GM18867 (cell line): ENCODE results near the gene TOMM6.

ENCODE experiments used
- ATAC-seq: cut with Tn5 transposase; IDR thresholded peaks from one replicate; pipeline ENCODE4 v1.9.1; 2021; ENCODE audit warnings: mild to moderate bottlenecking, moderate library complexity; ENCODE audit not compliant: unreplicated experiment

Gene TOMM6

DNA sequence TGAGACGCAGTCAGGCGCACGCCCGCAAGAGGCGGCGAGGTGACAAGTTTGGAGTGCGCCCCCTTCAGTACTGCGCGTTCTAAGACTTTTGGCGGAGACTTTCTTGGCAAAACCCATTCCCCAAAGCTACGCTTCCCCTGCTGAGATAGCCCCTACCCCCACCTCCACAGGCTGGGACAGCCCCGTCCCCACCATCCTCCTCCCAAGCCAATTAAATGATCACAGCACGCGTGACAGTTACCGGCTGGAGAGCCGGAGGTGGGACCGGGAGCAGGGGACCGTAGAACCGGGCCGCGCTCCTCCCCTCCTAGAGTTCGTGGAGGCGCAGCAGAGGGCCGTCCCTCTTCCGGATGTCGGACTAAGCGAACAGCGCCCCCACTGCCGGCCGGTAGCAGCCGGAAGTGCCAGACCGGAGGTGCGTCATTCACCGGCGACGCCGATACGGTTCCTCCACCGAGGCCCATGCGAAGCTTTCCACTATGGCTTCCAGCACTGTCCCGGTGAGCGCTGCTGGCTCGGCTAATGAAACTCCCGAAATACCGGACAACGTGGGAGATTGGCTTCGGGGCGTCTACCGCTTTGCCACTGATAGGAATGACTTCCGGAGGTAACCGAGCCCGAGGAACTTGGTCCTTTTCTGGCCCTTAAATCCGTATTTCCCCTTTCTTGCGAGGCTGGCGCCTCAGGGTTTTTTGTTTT is at the start of gene TOMM6:
TSS of gene TOMM6 (plus strand) at position 476 of the 699 bp plus-strand sequence. CDS start at position 480, 4 bp downstream.
- peak; percentile 72 for ATAC-seq

DNA sequence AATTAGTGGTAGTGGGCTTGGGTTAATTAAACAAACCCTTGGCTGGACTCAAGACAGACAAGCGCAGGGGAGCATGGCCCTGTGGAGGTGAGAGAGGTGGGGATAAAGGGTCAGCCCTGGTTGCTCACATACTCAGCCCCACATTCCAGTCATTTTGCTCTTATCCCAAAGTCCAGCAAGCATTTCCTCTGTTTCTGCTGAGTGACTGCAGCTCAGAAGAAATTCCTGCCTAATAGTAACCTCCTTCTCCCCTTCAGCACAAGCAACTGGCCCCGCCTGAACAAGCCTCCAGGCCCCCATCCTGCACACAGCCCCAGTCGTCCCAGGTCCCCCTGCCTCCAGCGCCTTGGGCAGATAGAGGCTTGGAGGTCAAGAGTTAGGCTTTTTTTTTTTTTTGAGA is 48.5 kb upstream of the TOMM6 start:
- ATAC-seq = no peak

DNA sequence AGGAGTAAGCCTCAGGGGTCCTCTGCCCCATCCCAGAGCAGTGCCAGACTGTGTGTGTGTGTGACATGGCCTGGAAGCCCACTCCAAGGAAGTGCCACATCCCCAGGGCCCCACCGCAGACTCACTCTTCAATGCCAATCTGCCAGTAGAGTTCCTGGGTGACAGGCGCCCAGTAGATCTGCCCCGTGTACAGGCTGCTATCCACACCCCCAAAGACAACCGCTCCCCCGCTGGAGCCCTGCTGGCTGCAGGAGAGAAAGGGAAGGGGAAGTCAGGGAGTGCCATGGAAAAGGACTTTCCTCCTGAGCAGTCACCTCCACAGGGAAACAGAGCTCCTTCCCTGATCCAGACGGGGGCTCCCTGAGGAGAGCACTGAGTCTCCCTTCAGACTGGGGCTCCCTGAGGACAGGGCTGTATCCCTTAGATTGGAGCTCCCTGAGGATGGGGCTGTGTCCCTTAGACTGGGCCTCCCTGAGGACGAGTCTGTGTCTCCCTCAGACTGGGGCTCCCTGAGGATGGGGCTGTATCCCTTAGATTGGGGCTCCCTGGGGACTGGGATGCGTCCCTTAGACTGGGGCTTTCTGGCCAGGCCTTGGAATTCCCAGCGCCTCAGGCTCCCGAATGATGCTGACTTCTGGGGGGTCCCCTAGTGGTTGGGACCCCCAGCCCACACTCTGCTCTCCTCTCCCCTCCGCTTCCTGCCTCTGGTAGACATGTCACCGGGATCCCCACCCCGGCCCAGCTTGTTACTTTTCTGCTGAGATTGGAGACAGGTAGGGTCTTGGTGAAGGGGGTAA is 46.9 kb upstream of the TOMM6 start:
- no peak for ATAC-seq

DNA sequence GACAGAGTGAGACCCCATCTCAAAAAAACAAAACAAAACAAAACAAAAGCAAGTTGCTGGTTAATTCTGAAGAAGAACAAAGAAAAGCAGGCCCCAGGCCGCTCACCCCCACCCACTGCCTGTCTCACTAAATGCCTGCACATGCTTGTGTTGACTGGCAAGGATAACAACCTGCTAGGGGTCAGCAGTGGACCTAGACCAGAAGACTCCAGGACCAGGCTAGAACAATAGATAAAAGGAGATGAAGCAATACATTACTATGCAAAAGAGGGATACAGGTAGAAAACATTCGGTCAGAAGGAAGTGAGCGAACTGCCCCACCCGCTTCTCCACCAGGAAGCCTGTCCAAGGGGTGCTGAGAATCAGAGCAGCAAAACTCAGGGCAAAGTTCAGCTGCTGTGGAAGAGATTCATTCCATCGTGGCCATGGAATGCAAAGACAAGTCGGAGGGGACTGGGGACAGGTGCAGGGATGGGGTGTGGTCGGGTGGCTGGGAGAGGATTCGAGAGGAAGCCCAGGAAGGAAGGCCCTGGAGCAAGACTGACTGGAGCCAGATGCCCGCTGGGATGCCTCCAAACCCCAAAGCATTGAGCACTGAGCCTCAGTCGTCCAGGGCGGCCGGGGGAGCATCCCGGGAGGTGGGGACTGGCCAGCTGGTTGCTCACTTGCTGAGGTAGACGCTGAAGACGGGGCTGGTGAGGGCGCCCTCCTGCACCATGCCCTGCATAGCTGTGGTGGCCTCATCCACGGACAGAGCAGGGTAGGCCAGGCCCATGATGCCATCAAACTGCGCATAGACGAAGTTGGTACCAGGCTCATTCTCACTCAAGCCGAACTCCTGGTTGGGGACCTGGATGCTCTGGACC is 45.6 kb upstream of the TOMM6 start:
- no peak for ATAC-seq

DNA sequence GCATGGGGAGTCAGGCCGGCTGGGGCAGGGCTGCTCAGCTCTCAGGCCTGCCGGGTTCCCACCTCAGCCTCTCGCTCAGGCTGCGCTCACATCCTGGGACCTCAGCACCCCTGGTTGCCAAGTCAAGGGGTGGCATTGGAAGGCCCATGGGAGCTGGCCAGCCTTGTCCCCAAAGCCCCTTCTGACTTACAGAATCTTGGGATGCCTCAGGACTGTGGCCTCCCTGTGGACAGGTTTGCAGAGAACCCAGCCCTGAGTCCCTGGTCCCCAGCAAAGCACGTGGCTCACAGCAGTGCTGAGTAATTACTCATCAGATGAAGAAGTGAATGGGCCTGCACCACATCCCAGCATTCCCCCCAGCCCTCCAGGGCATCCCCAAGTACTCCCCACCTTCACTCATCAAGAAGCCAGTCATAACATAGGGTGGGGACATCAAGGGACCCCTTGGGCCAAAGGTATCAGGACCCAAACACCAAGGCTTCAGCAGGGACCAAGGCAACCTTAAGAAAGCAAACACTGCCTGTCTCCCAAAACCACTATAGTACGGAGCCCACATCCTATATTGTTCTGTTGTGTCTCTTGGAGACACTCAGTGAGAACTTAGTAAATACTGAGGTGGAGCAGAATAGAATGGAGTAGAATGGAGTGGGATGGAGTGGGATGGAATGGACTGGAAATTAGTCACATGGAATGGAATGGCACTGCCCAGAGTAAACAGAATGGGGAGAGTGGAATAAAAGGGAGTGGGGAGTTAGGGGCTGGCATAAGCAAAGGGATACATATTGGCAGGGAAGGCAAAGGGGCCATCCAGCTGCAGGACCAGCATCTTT is 43.9 kb upstream of the TOMM6 start:
- no peak for ATAC-seq

DNA sequence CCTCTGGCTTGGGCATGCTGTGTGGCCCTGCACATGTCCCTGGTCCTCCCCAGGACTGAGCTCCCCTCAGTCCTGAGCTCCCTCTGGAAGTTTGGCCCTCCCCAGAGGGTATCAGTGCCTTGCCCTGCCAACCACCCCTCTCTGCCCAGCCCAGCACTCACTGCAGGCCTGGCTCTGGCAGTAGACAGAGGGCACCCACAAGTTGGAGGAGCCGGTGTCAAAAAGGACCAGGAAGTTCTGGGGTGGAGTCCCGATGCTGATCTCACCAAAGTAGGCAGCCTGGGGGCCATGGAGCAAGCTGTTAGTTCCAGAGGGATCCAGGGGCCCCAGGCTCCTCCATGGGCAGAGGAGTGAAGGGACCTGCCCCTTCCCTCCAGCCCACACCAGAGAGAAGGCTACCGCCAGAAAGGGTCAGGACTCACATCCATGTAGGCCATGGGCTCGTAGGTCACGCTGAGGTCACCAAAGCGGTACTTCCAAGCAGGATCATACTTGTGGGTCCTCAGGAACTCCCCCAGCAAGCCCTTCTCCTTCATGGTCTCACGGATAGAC is 43.2 kb upstream of the TOMM6 start:
- ATAC-seq = no peak

DNA sequence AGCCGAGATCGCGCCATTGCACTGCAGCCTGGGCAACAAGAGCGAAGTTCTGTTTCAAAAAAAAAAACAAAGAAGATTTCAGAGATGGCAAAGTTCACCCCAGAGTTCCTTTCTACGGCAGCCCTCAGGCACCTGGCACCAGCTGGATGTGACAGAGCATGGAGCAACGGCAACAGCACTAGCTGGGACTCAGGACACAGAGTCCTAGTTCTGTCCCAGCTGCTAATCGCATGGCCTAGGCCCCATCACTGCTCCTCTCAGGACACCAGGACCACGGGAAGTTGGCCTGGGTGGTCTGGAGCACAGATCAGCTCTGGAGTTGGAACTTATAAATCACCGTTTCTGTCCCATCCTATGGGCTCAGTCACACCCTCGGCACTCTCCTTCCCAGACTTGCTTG is 41.4 kb upstream of the TOMM6 start:
- ATAC-seq = no peak

DNA sequence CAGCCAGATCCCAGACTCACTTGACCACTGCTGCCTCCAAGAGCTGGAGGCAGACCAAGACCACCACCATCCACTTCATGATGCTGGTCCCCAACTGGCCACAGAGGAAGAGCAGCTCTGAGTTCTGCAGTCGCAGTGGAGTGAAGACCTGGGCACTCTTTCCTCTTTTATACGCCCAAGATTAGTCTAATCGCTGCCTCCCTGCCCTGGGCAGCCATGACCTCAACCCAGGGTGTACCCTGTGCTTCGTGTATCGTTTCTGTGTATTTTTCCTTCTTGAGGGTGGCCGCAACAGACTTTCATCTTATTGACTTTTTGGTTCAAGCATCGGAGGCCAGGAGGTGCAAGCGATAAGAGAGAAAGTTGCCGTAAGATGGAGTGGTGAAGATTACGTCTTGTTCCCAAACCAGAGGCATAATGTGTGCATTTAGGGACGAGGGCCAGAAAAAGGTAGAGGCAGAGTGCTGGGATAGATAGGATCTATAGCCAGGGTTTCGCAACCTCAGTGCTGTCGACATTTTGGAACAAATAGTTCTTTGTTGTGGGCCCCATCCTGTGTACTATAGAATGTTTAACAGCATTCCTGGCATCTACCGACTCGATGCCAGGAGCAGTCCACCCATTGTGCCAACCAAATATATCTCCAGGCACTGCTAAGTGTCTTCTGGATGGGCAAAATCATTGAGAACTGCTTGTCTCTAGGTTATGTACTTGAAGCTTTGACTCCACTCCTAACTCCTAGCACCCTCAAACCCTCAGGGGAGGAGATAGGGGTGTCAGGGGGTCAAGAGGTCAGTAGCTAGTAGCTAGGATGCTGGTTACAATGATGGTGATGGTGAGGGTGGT is 40.0 kb upstream of the TOMM6 start, which contains the start of gene PGC:
TSS of gene PGC (minus strand) at position 142 of the 846 bp plus-strand sequence. CDS start at position 79, 63 bp downstream.
- no peak for ATAC-seq

DNA sequence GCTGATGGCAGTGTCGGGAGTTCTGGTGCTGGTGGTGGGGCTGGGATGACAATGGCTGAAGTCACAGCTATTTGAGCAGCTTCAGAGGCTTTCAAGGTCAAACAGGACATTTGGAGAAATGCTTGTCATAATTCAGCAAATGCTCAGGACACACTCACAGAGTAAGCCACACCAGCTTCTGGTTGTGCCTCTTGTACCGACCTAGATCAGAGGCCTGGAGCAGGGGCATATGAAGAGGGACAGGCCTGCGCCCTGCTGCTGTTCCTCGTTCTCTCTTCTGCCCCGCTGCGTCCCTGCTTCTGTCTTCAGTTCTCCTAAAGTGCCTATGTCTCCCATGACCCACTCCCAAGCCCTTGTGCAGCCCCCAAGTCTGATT is 39.4 kb upstream of the TOMM6 start:
- ATAC-seq = no peak

DNA sequence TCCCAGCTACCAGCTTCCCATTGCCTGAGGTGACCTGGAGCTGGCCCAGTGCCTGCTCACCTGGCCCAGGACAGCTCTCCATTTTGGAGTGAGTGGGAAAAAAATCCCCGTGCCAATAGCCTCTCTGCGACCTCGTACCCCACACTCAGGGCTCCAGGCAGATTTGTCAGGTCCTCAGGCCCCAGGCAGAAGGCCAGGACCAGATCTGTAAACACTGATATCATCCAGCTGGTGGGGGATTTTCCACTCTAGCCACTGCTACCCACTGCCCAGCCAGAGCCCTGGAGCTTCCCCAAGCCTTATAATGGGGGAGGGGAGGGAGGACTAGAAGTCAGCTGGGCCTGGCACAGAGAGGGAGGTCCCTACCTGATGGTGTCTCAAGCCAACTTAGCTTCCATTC is 39.0 kb upstream of the TOMM6 start:
- ATAC-seq = no peak

DNA sequence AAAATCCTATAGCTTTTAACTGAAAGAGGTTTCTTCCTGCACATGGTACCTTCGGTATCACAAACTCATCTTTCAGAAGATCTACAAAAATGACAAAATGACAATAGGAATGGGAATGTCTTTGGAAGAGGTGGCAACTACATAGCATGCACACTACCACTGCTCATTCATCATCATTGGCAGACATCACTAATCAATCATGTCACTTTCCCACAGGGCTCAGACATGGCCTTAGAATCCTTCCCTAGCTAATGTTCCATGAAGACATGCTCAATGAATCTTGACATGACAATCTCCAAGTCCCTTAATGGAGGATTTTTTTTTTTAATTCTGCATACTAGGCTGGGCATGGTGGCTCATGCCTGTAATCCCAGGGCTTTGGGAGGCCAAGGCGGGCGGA is 37.1 kb upstream of the TOMM6 start:
- no peak for ATAC-seq

DNA sequence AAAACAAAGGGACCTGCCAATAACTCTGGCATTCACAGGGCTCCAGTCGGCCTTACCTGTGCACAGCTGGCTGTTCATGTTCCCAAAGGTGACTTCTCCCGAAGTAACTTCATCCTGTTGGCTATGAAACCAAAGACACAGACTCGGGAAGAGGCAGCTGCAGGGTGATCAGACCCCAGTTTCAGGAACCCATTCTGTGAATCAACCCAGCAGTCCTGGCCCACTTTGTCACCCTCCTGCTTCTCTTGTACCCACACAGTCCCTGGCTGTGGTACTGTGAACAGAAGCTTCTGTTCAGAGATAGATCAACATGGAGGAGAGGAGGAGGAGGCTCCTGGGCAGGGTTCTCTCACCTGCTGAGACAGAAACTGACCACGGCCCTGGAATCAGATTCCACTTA is 31.6 kb upstream of the TOMM6 start:
- ATAC-seq = no peak

DNA sequence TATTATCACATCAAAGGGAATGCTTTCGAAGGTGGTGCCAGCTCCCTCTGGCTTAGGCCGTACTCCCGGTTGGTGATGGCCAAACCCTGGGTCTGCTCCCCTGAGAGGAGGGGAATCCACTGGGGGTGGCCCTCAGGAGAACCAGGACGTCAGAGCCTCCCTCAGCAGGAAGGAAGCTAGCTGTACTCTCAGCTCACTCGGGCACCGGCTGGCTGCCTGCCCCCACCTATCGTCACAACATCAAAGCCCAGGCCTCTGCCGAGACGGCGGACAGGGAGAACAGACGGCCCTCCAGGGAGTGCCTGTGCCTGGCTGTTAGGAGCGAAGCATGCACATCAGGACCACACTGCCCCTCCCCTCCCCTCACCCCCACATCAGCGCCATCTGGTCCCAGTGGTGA is 31.1 kb upstream of the TOMM6 start:
- no peak for ATAC-seq

DNA sequence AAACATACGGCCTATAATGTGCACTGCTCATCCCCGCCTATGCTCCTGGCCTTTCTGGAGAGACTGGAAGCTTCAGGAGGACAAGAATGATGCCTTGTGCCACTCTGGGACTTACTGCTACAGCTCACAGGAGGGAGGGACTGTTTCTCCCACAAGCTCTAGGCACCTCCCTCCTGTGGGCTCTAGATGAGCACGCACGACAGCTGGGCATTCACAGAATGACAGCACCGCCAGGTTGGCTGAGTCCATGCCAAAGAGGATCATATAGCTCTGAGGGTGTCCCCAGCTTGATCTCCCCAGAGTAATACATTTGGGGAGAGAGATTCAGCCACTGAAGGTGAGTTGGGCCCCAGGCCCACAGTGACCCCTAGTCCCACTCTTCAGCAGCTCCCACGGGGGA is 30.2 kb upstream of the TOMM6 start:
- ATAC-seq = no peak

DNA sequence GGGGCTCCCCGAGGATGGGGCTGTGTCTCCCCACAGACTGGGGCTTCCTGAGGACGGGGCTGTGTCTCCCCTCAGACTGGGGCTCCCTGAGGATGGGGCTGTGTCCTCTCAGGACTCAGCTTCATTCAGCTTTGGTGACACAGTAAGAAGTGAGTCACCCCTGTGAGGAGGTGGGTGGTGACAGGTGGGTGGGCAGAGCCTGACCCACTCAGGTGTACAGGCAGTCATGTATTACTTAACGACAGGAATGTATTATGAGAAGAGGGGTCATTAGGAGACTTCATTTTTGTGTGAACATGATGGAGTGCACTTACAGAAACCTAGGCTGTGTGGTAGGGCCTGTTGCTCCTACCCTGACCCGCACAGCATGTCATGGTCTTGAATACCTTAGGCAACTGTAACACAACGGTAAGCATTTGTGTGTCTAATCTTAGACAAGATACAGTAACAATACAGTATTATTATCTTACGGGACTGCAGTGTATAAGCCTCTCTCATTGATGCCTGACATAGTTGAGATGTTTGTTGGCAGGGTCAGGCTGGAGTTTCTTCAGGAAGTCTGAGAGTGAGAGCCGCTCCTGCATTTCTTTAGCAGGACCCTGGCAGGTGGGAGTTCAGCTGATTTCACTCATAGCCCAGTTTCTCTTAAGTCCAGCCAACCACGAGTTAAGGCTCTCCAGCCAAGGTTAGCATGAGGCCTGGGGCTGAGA is 29.4 kb upstream of the TOMM6 start:
- ATAC-seq = no peak

DNA sequence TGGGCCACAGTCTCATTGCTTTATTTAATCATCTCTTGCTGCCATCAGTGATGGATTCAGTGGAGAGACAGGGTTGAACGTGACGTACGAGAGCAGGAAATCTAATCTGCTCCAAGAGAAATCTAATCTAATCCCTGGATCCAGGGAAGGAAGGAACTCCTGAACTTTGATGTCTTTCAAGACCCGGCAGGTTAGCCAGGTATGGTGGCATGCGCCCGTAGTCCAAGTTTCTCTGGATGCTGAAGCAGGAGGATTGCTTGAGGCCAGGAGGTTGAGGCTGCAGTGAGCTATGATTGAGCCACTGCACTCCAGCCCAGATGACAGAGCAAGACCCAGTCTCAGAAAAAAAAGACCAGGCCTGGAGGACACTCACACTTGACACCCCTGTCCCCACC is 28.9 kb upstream of the TOMM6 start:
- no peak for ATAC-seq

DNA sequence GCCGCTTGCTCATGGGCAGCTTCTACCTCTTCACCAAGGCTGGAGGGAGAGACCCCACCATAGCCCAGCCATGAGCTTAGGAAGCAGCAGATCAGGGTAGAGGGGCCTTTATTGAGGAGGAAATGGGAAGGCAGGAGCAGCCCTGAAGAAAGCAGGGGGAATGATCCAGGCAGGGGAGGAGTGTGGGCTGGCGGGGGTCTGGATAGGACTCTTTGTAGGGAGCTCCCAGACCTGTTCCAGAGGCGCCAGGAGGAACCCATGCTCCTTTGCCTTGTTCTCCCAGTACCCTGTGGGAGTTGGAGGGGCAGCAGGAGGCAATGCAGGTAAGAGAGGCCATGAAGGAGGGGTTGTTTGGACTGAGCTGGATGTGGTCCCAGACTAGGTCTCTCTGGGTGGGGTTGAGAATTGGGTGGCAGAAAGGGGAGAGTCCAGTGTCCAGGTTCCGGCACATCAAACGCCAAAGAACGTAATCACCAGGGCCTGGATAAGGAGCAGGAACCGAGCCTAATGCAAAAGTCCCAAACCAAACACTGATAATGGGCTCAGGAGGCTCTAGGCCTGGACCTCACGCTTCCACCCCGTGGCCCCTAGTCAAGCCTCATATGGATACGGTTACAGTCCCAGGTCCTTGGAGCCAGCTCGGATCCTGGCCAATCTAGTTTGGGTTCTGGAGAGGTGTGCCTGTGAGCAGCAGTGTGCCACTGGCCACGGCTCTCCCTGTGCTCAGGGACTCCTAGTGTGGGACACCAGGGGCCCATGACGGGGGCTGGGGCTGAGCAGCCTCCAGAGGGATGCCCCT is 28.2 kb upstream of the TOMM6 start:
- no peak for ATAC-seq
